ENCODE results near the gene TRAPPC3. TPM values are rescaled to one million over a fixed set of nuclear protein-coding genes. Genes with fewer than 3 reads are reported as not detected.
"Not testable (repeated sequence)": the region's sequence is repeated elsewhere in the genome, so short reads cannot be mapped to it uniquely, and the experiment has no call there.

TRAPPC3 gene
- total RNA-seq, 2 experiments from 2014 or later = 50.3 to 60.4 TPM

GRCh38 chr1:36160388-36160948 lies 11.2 kb upstream of the TRAPPC3 start:
- no TSS peak for BruUV-seq (replicated peaks)
- H3K9me3 ChIP-seq (ENCODE audit: low read length) = no peaks in the 10 kb centered on the region
- H3K4me3 ChIP-seq (ENCODE audit: low read depth, low read length, poor library complexity, severe bottlenecking) = peak overlapping the region; percentile 65
- peaks cover 91% of the 10 kb centered on the region for H3K79me2 ChIP-seq (ENCODE audit: insufficient read depth, low read depth, low read length)
- no peak for DNase-seq (ENCODE audit: low spot score)
- peaks cover 12% of the 10 kb centered on the region; the same call in 1 of the 2 replicates for H4K20me1 ChIP-seq (ENCODE audit: insufficient read depth, low read length)
- ChIA-PET POLR2A (interaction anchor here (1.5 to 2.5 kb wide), 3 partner anchors 11 to 146 kb away, joined by 5 to 13 read pairs (median 5); partner anchors contain the start of genes SH3D21 and TRAPPC3), CTCF (ENCODE audit: unreplicated experiment) (interaction anchor here (0.6 to 2.1 kb wide), 4 partner anchors 9 to 63 kb away, joined by 3 to 9 read pairs (median 3); partner anchors contain the start of gene THRAP3)
- peak overlapping the region; percentile 89 for H3K4me2 ChIP-seq (ENCODE audit: low read length)
- H3K4me1 ChIP-seq (ENCODE audit: insufficient read depth, low read length, poor library complexity, severe bottlenecking) = peaks cover 64% of the 10 kb centered on the region
- no peak overlapping the region for H2AFZ ChIP-seq (ENCODE audit: low read length)
- intact Hi-C loops (cut with micrococcal nuclease; ENCODE audit: unreplicated experiment) = no loop called here
- H3K36me3 ChIP-seq (ENCODE audit: insufficient read depth, low read length) = peaks cover 23% of the 10 kb centered on the region; the same call in 1 of the 2 replicates
- H3K27ac ChIP-seq (ENCODE audit: low read depth, low read length, poor library complexity, severe bottlenecking) = peak overlapping the region; percentile 87
- H3K9me2 ChIP-seq (ENCODE audit: insufficient read depth, low read length) = no peaks in the 10 kb centered on the region
- no peak for TF ChIP-seq CTCF (conservative IDR thresholded peaks at IDR 0.05; ENCODE audit: low read length)
- no peak for TF ChIP-seq EZH2phosphoT487 (IDR thresholded peaks at IDR 0.05; ENCODE audit: borderline replicate concordance, low read depth, low read length)

DNA sequence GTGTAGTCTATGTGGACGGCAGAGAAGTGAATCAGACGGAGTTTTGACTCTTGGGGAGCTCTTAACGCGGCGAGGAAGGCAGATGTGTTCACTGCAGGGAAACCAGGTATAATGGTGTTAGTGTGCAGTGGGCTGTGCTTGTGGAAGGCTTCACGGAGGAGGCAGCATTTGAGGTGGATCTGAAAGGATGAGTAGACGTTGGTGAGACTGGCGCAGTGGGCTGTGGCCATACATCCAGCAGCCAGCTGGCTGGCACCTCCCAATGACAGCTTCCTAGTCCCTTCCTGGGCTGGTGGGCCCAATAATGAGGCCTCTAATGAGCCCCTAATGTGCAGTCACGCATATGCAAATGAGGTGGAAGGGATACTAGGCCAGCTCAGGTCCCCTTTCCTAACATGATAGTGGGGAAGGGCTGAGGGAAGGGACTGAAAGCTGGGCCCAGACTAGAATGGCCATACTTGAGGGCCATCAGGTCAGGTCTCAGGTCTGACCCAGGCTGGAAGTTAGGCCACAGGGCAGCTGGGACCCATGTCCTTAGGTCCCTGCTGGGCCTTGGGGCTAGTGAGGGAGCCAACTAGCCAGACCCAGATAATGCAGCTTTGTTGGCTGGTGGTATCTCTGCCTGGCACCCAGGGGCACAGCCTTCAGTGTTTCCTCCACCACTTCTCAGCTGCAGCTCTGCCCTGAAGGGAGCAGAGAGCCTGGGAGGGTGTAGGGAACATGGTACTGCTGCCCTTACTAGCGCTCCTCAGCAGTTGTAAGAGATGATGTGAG lies 10.5 kb upstream of the TRAPPC3 start:
- Histone ChIP-seq H3K4me3 (ENCODE audit: low read depth, low read length, poor library complexity, severe bottlenecking) (peak overlapping the region; percentile 65), H3K9me3 (ENCODE audit: low read length) (no peaks in the 10 kb centered on the region), H3K9me2 (ENCODE audit: insufficient read depth, low read length) (no peaks in the 10 kb centered on the region), H3K79me2 (ENCODE audit: insufficient read depth, low read depth, low read length) (peaks cover 84% of the 10 kb centered on the region), H2AFZ (ENCODE audit: low read length) (no peak overlapping the region), H4K20me1 (ENCODE audit: insufficient read depth, low read length) (peaks cover 12% of the 10 kb centered on the region; the same call in 1 of the 2 replicates), H3K36me3 (ENCODE audit: insufficient read depth, low read length) (peaks cover 20% of the 10 kb centered on the region; the same call in 1 of the 2 replicates), H3K4me2 (ENCODE audit: low read length) (peak overlapping the region; percentile 89), H3K27ac (ENCODE audit: low read depth, low read length, poor library complexity, severe bottlenecking) (peak overlapping the region; percentile 87), H3K4me1 (ENCODE audit: insufficient read depth, low read length, poor library complexity, severe bottlenecking) (peaks cover 68% of the 10 kb centered on the region)
- DNase-seq (ENCODE audit: low spot score) = no peak
- intact Hi-C loops (cut with micrococcal nuclease; ENCODE audit: unreplicated experiment) = no loop called here
- POLR2A ChIA-PET = interaction anchor here (0.8 to 2.0 kb wide), 3 partner anchors 13 to 146 kb away, joined by 4 to 5 read pairs (median 5); partner anchors contain the start of gene SH3D21
- CTCF ChIA-PET (ENCODE audit: unreplicated experiment) = interaction anchor here (1.0 to 2.1 kb wide), 3 partner anchors 28 to 64 kb away, joined by 3 to 9 read pairs (median 4); partner anchors contain the start of gene THRAP3
- no peak for TF ChIP-seq CTCF (conservative IDR thresholded peaks at IDR 0.05; ENCODE audit: low read length)
- TF ChIP-seq EZH2phosphoT487 (IDR thresholded peaks at IDR 0.05; ENCODE audit: borderline replicate concordance, low read depth, low read length) = no peak
- BruUV-seq (replicated peaks) = no TSS peak

GRCh38 chr1:36158827-36159252 lies 9.6 kb upstream of the TRAPPC3 start:
- BruUV-seq (replicated peaks); DNase-seq (ENCODE audit: low spot score); intact Hi-C loops (cut with micrococcal nuclease; ENCODE audit: unreplicated experiment); H3K9me3 ChIP-seq (ENCODE audit: low read length); H3K9me2 ChIP-seq (ENCODE audit: insufficient read depth, low read length); H2AFZ ChIP-seq (ENCODE audit: low read length): not testable (repeated sequence)
- peaks cover 75% of the 10 kb centered on the region for H3K79me2 ChIP-seq (ENCODE audit: insufficient read depth, low read depth, low read length)
- CTCF ChIA-PET (ENCODE audit: unreplicated experiment) = interaction anchor here (1.0 kb wide), 1 partner anchor 29 kb away, joined by 4 read pairs; no protein-coding TSS in a partner anchor
- peak overlapping the region; percentile 95 for H3K4me2 ChIP-seq (ENCODE audit: low read length)
- peak overlapping the region; percentile 61 for H3K27ac ChIP-seq (ENCODE audit: low read depth, low read length, poor library complexity, severe bottlenecking)
- peaks cover 11% of the 10 kb centered on the region; the same call in 1 of the 2 replicates for H3K36me3 ChIP-seq (ENCODE audit: insufficient read depth, low read length)
- peak overlapping the region; percentile 97 for H3K4me3 ChIP-seq (ENCODE audit: low read depth, low read length, poor library complexity, severe bottlenecking)
- POLR2A ChIA-PET = interaction anchor here (0.5 kb wide), 1 partner anchor 100 kb away, joined by 4 read pairs; no protein-coding TSS in a partner anchor
- H4K20me1 ChIP-seq (ENCODE audit: insufficient read depth, low read length) = peaks cover 12% of the 10 kb centered on the region; the same call in 1 of the 2 replicates
- H3K4me1 ChIP-seq (ENCODE audit: insufficient read depth, low read length, poor library complexity, severe bottlenecking) = peaks cover 65% of the 10 kb centered on the region
